Peyer's patch (tissue), 4 donors: ENCODE measurements around the gene MBD4. TPM values are rescaled to one million over a fixed set of nuclear protein-coding genes. Genes with fewer than 3 reads are reported as not detected.
A peak's percentile ranks its signal among the peaks of the same experiment; 100 is the strongest.

Experiments
- DNase-seq, 3 donors: peaks; one replicate each; pipeline ENCODE4 v3.0.0-alpha.2; 2017 to 2019
- H3K27ac ChIP-seq, 4 donors: fragments of 200-600 bp; sonication (generic); one replicate each; pipeline ENCODE4 v1.5.1; 2016 to 2019
- H3K27me3 ChIP-seq, 2 donors: fragments of 200-600 bp; sonication (generic); one replicate each; pipeline ENCODE4 v1.5.1; 2019
- H3K36me3 ChIP-seq, 3 donors: fragments of 200-600 bp; sonication (generic); one replicate each; pipeline ENCODE4 v1.5.1; 2016 to 2019
- H3K4me1 ChIP-seq, 4 donors: fragments of 200-600 bp; sonication (generic); one replicate each; pipeline ENCODE4 v1.5.1; 2016 to 2019
- H3K4me3 ChIP-seq, 4 donors: fragments of 200-600 bp; sonication (generic); 1 replicate in 3 of 4; 2 replicates in 1 of 4; pipeline ENCODE4 v1.5.1; 2016 to 2019; ENCODE audit warnings: mild to moderate bottlenecking in 1 of 4
- H3K9me3 ChIP-seq, 4 donors: fragments of 200-600 bp; sonication (generic); one replicate each; pipeline ENCODE4 v1.5.1; 2016 to 2019; ENCODE audit warnings: mild to moderate bottlenecking in 1 of 4
- CTCF ChIP-seq, 6 experiments: fragments of 450-650 bp in 4 of 6; fragments of 200-600 bp in 2 of 6; sonication (generic) in 1 of 6; IDR thresholded peaks; one replicate each; pipeline ENCODE4 v1.5.1; 2017 to 2019; ENCODE audit warnings: antibody characterized with exemption in 6 of 6, mild to moderate bottlenecking in 3 of 6, moderate library complexity in 1 of 6
- POLR2A ChIP-seq, 2 donors: fragments of 450-650 bp; IDR thresholded peaks; one replicate each; pipeline ENCODE4 v1.5.1; 2017; ENCODE audit warnings: antibody characterized with exemption in 2 of 2, mild to moderate bottlenecking in 2 of 2, moderate library complexity in 2 of 2
- total RNA-seq, 4 donors: library from RNA; depleted of rRNA; stranded (reverse); fragments of >200 nt; gene quantifications; one replicate each; pipeline ENCODE4 v1.1.0, GENCODE V29; 2016

The MBD4 gene
- total RNA-seq, 4 donors from 2014 or later: 19.8 to 106 (median 38.3) TPM

DNA sequence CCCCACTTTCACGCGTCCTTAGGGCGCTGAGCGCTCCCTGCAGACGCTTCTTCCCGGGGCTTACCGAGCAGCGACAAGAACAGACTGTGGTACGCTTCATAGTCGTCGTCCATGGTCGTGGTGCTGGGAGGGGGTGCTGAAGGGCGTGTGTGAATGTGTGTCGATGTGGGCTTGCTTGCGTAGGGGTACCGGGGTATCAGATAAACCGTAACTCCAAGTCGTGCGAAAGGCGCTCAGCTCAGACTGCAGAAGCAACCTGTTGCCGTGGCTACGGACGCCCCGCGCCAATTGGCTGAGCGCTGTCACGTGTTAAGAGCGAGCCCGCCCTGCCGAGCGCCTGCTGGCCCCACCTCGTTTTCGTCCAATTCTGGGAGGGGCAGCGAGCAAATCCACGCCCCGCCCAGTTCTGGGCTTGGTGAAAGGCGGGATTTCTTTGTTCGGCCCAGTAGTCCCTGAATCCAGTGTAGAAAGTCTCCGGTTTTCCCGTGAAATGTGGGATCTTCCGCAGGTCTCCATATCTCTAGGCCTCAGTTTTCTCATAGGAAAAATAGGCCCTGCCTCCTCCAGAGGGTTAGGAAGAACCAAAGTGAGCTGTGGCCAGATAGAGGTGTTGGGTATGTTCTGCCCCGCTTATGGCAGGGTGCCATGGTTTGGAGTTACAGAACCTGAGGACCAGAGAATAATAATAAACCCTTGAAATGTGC, 11.2 kb downstream of the MBD4 start, which contains the start of gene EFCAB12:
Gene EFCAB12 (minus strand): TSS at position 261 of the 704 bp plus-strand sequence. CDS start 148 bp downstream, at position 113.
- H3K4me3 ChIP-seq: peak within 1 kb of the TSS; percentile 20 to 57 (median 49)
- H3K27ac ChIP-seq: peak within 1 kb of the TSS; percentile 2 to 52 (median 28)

DNA sequence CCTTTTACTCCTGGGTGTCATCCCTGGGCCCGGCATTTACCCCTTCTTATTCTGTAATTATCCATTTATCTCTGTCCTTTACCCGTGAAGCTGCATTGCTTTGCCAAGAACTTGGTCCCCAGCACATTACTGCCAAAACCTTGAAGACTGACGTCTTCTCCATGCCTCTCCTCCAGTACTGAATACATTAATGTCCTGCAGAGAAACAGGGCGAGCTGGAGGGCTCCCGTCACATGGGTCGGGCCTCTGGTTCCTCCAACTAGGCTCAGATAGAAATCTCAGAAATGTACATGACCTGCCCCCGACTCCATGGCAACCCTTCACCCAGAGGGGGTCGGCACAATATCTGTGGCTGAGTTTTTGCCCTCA, 11.8 kb downstream of the MBD4 start:
- H3K36me3 ChIP-seq: peaks cover 0 to 31% (median 0%) of the 10 kb centered on the region in 3 donors
- peaks cover 0 to 11% (median 4%) of the 10 kb centered on the region in 4 donors for H3K4me1 ChIP-seq
- no peak for DNase-seq
- no peaks in the 10 kb centered on the region for H3K27me3 ChIP-seq
- peak overlapping the region in 1 of 4 donors; percentile 52 for H3K27ac ChIP-seq
- TF ChIP-seq CTCF (IDR thresholded peaks at IDR 0.05): no peak
- TF ChIP-seq POLR2A (IDR thresholded peaks at IDR 0.05): no peak
- H3K9me3 ChIP-seq: no peaks in the 10 kb centered on the region
- H3K4me3 ChIP-seq: peak overlapping the region; percentile 20 to 57 (median 49)

More for the DNA sequence above, 11.2 kb downstream of the MBD4 start, which contains the start of gene EFCAB12:
- no peak for TF ChIP-seq CTCF (IDR thresholded peaks at IDR 0.05)
- no peak for TF ChIP-seq POLR2A (IDR thresholded peaks at IDR 0.05)
- Histone ChIP-seq H3K36me3 (peaks cover 0 to 35% (median 0%) of the 10 kb centered on the region in 3 donors), H3K27me3 (no peaks in the 10 kb centered on the region), H3K4me1 (peaks cover 0 to 11% (median 4%) of the 10 kb centered on the region in 4 donors), H3K9me3 (no peaks in the 10 kb centered on the region)
- peak; percentile 91 to 98 (median 97) for DNase-seq

- H3K4me1 ChIP-seq: peaks cover 0 to 11% (median 4%) of the 10 kb centered on the region in 4 donors
- H3K27me3 ChIP-seq: no peaks in the 10 kb centered on the region
- no peak overlapping the region for H3K4me3 ChIP-seq
- no peak for DNase-seq
- H3K9me3 ChIP-seq: no peaks in the 10 kb centered on the region
- no peak overlapping the region for H3K27ac ChIP-seq
- H3K36me3 ChIP-seq: peaks cover 0 to 7% (median 0%) of the 10 kb centered on the region in 3 donors
- TF ChIP-seq POLR2A (IDR thresholded peaks at IDR 0.05) (no peak), CTCF (IDR thresholded peaks at IDR 0.05) (no peak)
Measured at GRCh38 chr3:129425619-129426018, 14.1 kb downstream of the MBD4 start.

DNA sequence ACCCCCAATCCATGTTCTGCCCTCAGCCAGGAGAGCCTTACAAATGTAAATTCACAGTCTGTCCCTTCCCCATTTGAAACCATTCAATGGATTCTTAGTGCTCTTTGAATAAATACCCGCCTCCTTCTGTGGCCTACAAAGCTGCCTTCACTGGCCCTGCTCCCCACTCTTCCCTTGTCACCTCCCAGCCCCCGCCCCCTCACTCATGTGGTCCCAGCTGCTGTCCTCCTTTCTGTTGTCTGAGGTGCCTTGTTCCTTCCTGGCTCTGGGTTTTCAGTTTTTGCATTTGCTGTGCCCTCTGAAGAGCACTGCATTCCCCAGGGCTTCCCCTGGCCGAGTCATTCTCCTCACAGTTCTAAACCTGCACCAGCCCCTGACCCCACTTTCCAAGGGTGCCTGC, 14.5 kb downstream of the MBD4 start:
- Histone ChIP-seq H3K27me3 (no peaks in the 10 kb centered on the region), H3K4me1 (peaks cover 0 to 11% (median 4%) of the 10 kb centered on the region in 4 donors), H3K4me3 (no peak overlapping the region), H3K9me3 (no peaks in the 10 kb centered on the region), H3K27ac (no peak overlapping the region), H3K36me3 (peaks cover 0 to 3% (median 0%) of the 10 kb centered on the region in 3 donors)
- no peak for DNase-seq
- no peak for TF ChIP-seq POLR2A (IDR thresholded peaks at IDR 0.05)
- no peak for TF ChIP-seq CTCF (IDR thresholded peaks at IDR 0.05)

DNA sequence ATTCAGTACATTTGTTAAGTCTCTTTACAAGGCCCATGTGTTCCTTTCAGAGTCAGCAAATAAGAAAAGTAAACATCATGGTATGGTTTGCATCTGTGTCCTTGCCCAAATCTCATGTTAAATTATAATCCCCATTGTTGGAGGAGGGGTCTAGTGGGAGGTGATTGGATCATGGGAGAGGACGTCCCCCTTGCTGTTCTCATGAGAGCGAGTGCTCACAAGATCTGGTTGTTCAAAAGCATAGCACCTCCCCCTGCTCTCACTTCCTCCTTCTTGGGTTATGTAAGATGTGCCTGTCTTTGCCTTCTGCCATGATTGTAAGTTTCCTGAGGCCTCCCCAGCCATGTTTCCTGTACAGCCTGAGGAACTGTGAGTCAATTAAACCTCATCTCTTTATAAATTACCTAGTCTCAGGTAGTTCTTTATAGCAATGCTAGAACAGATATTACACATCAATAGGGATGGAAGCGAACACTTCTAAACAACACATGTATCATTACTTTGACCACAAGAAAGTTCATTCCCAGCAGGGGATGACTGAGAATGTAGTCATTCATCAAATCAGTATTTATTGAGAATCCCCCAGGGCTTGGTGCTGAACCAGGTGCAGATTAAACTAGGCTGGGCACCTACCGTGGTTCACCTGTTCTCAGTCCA, 15.4 kb downstream of the MBD4 start:
- H3K9me3 ChIP-seq: no peaks in the 10 kb centered on the region
- H3K4me1 ChIP-seq: peaks cover 0 to 11% (median 4%) of the 10 kb centered on the region in 4 donors
- no peak for TF ChIP-seq POLR2A (IDR thresholded peaks at IDR 0.05)
- TF ChIP-seq CTCF (IDR thresholded peaks at IDR 0.05): no peak
- no peak overlapping the region for H3K4me3 ChIP-seq
- H3K36me3 ChIP-seq: no peaks in the 10 kb centered on the region
- H3K27me3 ChIP-seq: no peaks in the 10 kb centered on the region
- H3K27ac ChIP-seq: no peak overlapping the region
- DNase-seq: no peak
